G401.6 (cell line): ENCODE results near the gene MVB12A.

Source experiments
- FAIRE-seq: peaks from 2 replicates; lab custom pipeline; 2012; peaks lifted over from hg19 to GRCh38; lab: Jason Lieb, UNC

The MVB12A gene

GRCh38 chr19:17445526-17446165 is 25.8 kb downstream of the MVB12A start:
- FAIRE-seq: no peak

GRCh38 chr19:17447704-17448130 is 27.9 kb downstream of the MVB12A start:
- FAIRE-seq: no peak

GRCh38 chr19:17448131-17448967 is 28.5 kb downstream of the MVB12A start, which contains the start of gene TMEM221:
TMEM221 (minus strand) TSS chr19:17448668; CDS start chr19:17448462, 206 bp downstream.
- FAIRE-seq: no peak

- FAIRE-seq: no peak
These were observed 30.6 kb downstream of the MVB12A start for GRCh38 chr19:17450264-17451075.

- FAIRE-seq: no peak
These were observed 32.0 kb downstream of the MVB12A start for GRCh38 chr19:17451820-17452219.

GRCh38 chr19:17454576-17455071 is 34.8 kb downstream of the MVB12A start:
- no peak for FAIRE-seq

- no peak for FAIRE-seq
These were observed 35.7 kb downstream of the MVB12A start for GRCh38 chr19:17455308-17456123.

GRCh38 chr19:17456127-17456526 is 36.3 kb downstream of the MVB12A start:
- no peak for FAIRE-seq

- FAIRE-seq: no peak
These were observed 37.8 kb downstream of the MVB12A start for GRCh38 chr19:17457616-17458015.

GRCh38 chr19:17458970-17459369 is 39.1 kb downstream of the MVB12A start:
- no peak for FAIRE-seq

- no peak for FAIRE-seq
These were observed 40.8 kb downstream of the MVB12A start, which contains the start of gene NXNL1 for GRCh38 chr19:17460372-17461230. NXNL1 (minus strand) TSS chr19:17460926; CDS start chr19:17460869, 57 bp downstream.

- FAIRE-seq: no peak
These were observed 46.6 kb downstream of the MVB12A start for GRCh38 chr19:17466487-17466850.

- no peak for FAIRE-seq
These were observed 47.8 kb downstream of the MVB12A start for GRCh38 chr19:17467471-17468301.

GRCh38 chr19:17468302-17469091 is 48.6 kb downstream of the MVB12A start:
- FAIRE-seq: no peak

GRCh38 chr19:17469092-17469480 is 49.2 kb downstream of the MVB12A start:
- no peak for FAIRE-seq

GRCh38 chr19:17469481-17470067 is 49.7 kb downstream of the MVB12A start:
- peak; percentile 92 for FAIRE-seq

GRCh38 chr19:17470068-17470841 is 50.4 kb downstream of the MVB12A start, which contains the start of gene SLC27A1:
SLC27A1 (plus strand) TSS chr19:17470524; CDS start chr19:17470541, 17 bp downstream.
- peak; percentile 98 for FAIRE-seq
